HG03135 (cell line): ENCODE data around the gene MYBBP1A.
"Not testable (repeated sequence)": the region's sequence is repeated elsewhere in the genome, so short reads cannot be mapped to it uniquely, and the experiment has no call there.

Experiments
- ATAC-seq: cut with Tn5 transposase; IDR thresholded peaks from one replicate; pipeline ENCODE4 v1.9.1; 2021; ENCODE audit warnings: mild to moderate bottlenecking, moderate library complexity; ENCODE audit not compliant: unreplicated experiment

MYBBP1A gene, protein sequence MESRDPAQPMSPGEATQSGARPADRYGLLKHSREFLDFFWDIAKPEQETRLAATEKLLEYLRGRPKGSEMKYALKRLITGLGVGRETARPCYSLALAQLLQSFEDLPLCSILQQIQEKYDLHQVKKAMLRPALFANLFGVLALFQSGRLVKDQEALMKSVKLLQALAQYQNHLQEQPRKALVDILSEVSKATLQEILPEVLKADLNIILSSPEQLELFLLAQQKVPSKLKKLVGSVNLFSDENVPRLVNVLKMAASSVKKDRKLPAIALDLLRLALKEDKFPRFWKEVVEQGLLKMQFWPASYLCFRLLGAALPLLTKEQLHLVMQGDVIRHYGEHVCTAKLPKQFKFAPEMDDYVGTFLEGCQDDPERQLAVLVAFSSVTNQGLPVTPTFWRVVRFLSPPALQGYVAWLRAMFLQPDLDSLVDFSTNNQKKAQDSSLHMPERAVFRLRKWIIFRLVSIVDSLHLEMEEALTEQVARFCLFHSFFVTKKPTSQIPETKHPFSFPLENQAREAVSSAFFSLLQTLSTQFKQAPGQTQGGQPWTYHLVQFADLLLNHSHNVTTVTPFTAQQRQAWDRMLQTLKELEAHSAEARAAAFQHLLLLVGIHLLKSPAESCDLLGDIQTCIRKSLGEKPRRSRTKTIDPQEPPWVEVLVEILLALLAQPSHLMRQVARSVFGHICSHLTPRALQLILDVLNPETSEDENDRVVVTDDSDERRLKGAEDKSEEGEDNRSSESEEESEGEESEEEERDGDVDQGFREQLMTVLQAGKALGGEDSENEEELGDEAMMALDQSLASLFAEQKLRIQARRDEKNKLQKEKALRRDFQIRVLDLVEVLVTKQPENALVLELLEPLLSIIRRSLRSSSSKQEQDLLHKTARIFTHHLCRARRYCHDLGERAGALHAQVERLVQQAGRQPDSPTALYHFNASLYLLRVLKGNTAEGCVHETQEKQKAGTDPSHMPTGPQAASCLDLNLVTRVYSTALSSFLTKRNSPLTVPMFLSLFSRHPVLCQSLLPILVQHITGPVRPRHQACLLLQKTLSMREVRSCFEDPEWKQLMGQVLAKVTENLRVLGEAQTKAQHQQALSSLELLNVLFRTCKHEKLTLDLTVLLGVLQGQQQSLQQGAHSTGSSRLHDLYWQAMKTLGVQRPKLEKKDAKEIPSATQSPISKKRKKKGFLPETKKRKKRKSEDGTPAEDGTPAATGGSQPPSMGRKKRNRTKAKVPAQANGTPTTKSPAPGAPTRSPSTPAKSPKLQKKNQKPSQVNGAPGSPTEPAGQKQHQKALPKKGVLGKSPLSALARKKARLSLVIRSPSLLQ (N-terminal part only)

DNA sequence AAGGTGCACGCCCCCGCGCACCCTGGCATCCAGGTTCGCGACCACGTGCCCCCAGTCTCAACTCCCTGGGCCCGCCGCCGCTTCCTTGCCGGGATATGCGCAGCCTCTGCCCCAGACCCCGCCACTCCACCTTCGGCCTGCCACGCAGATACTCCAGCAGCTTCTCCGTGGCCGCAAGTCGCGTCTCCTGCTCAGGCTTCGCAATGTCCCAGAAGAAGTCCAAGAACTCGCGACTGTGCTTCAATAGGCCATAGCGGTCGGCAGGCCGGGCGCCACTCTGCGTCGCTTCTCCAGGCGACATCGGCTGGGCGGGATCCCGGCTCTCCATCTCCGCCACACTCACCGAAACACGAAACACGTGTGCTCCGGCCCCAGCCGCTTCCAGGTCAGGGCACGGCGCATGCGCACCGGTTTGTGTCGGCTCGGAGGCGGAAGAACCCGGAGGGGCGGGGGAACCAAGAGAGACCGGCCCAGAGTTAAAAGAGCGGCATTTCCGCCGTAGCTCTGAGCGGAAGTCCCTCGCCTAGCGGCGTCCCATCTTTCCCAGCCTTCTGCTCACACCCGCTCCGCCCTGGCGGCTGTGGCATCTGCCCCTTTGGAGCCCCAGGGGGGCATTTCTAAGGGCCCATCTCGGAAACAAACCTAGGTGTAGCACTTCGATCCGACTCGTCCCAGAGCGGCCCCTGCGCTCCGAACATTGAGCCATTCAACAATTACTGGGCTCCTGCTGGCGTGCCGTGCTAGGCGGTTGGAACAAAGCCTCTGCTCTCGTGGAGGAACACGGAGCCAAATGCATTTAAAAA lies at the start of gene MYBBP1A:
TSS of gene MYBBP1A (minus strand) at position 388 of the 803 bp plus-strand sequence. CDS start at position 328, 60 bp downstream.
- ATAC-seq = peak; percentile 81

DNA sequence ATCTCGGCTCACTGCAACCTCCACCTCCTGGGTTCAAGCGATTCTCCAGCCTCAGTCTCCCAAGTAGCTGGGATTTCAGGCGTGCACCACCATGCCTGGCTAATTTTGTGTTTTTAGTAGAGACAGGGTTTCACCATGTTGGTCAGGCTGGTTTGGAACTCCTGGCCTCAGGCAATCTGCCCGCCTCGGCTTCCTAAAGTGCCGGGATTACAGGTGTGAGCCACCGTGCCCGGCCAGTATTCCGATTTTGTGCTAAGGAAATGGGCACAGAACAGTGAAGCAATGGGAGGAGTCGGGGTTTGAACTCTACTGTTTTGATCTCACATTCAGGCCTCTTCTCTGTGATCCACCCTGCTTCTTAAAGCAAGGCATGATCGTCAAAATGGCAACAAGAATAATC lies 49.6 kb upstream of the MYBBP1A start:
- not testable (repeated sequence) for ATAC-seq

DNA sequence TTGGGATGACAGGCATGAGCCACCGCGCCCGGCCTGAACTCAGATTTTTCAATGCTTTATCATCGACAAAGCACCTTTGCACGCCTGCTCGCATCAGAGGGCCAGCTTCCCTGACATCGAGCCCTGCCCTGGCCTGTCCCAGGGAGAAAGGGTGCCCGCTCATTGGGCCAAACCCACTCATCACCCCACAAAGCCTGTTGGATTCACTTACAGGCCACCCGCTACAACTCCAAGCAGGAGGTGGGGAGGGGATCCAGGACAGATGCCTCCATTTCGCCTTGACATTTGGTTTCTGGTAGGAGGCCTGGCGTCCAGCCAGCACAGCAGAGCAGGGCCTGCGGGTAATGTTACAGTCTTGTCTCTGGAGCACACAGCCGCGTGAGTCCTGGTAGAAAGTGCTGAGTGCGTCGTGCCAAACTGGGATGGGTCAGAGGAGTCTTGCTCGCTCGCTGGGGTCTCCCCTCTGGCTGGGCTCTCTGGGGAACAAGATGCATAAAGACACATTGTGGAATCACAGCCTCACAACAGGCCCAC lies 49.0 kb upstream of the MYBBP1A start:
- ATAC-seq = no peak

DNA sequence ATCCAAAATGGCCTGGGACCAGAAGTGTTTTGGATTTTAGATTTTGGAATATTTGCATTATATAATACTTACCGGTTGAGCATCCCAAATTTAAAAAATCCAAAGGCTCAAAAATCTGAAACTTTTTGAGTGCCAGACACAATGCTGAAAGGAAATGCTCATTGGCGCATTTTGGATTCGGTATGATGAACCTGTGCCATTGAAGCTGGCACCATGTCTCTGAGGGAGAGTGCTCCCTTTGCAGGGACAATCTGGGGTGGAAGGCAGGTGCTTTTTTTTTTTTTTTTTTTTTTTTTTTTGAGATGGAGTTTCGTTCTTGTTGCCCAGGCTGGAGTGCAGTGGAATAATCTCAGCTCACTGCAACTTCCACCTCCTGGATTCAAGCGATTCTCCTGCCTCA lies 46.9 kb upstream of the MYBBP1A start:
- ATAC-seq = no peak

DNA sequence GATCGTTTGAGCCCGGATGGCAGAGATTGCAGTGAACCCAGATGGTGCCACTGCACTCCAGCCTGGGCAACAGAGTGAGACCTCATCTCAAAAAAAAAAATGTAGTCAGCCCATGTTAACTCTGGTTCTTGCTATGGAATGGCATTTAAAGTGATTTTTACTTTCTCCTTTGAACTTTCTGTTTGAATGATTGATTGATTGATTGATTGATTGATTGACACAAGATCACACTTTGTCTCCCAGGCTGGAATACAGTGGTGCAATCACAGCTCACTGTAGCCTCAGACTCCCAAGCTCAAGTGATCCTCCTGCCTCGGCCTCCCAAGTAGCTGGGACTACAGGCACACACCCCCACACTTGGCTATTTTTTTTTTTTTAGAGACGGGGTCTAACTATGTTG lies 46.1 kb upstream of the MYBBP1A start:
- no peak for ATAC-seq

DNA sequence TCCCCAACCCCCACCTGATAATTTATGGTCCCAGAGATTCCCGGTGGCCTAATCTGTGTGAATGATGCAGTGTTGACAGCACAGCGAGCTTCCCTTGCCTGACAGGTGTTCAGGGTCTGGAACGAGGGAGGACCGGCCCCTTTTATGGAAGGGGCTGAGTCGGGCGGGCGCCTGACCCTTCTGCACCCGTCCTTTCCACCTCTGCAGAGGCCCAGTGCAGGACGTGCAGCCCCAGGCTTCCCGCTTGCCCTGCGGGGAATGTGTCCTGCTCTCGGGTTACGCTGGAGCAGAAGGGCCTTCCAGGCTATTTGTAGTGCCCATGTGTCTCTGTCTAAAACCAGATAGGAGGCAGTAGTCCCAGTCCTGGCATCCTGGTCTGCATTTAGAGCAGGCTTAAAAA lies 45.4 kb upstream of the MYBBP1A start:
- ATAC-seq = no peak

DNA sequence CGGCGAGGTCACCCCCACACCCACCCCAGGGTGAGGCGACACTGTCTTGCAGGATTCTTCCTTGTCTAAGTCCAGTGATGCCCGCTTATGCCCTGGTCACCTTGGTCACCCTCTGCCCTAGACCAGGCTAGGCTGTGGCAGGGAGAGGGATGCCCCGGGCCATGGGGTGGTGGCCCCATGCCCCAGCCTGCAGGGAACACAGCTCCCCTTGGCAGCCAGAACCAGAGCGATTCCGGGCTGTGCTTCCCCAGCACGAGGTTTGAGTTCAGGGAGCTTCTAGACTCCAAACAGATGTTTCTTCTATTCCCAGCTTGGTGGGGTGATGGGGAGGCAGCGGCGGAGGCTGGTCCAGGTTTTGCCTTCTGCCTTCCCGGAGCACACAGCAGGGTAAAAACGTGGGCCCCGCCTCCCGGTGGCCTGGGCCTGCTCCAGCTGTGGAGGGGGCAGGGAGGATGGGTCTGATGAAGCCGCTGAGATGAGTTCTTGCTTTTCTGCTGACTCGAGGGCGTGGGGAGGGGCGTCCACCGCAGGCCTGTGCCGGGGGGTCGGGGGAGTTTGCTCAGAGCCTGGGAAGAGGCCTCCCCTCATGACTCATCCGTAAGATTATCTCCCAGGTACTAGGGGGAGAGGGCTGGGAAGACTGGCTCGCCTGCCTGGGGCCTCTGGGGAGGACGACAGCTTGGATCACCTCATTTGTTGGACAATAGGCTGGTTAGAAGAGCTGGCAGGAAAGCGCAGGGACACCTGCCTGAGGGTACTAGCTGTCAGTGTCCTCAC lies 44.5 kb upstream of the MYBBP1A start:
- no peak for ATAC-seq

DNA sequence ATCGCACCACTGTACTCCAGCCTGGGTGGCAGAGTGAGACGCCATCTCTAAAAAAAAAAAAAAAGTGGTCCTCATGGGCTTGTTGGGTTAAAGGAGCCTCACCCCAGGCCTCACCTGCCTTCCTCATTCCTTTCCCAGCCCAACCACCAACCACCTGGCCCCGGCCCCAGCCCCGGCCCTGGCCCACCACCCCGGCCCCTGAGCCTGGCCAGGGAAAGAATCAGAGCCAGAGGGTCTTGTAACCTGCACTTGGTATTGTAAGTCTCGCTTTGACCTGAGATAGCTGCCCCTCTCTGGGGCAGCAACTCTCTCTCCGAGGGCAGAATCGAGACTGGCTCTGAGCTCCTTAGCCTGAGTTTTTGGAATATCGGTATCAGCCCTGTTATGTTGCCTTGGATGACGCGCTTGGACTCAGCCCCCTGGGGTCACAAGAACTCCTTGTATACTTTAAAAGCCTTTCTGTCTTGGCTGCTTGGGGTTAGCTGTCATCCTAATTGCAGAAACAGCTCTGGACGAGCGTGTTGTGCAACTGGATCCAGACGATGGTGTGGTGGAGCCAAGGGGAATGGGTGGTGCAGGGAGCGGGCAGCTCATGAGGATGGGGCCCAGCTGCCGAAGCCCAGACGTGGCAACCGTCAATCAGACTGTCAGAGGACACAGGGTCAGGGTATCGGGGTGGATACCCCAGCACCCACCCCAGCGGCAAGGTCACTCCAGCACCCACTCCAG lies 43.8 kb upstream of the MYBBP1A start:
- no peak for ATAC-seq

DNA sequence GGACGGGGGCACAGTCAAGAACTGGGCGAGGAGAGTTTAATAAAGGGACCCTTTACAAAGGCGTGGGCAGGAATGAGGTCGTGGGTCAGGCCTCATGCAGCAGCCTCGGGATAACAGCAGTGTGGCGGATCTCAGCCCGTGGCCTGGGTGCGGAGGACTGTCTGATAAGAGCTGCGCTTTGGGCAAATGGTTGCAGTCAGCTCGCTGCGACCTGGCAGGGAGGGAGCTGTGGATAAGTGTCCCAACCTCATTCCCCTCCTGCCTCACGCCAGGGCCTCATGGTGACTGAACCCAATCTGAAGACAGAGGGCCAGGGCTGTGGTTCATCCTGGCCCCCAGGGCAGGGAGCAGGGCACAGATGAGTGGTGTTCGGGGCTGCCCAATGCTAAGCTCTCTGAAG lies 42.8 kb upstream of the MYBBP1A start:
- no peak for ATAC-seq

DNA sequence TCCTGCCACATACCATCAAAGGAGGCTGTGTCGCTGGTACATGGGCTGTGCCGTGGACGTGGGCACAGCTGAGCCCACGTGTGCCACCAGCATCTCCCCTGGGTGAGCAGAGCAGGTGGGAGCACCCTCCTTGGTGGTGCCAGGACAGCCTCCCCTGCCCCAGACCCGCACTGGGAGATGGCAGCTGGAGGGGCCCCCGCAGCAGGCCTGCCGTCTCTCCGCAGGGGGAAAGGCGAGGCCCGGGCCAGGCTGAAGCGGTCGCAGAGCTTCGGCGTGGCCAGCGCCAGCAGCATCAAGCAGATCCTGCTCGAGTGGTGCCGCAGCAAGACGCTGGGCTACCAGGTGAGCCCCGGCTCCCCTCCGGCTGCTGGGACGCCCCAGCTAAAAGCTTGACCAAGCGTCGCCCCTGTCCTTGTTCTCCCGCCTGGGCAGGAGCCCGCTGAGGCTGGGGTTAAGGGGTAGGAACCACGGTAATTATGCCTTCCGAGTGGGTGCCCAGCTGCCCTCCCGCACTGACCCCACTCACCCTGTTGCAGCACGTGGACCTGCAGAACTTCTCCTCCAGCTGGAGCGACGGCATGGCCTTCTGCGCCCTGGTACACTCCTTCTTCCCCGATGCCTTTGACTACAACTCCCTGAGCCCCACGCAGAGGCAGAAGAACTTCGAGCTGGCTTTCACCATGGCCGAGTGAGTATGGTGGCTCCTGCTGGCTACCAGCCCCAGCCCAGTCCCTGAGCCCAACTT lies 41.6 kb upstream of the MYBBP1A start:
- no peak for ATAC-seq

DNA sequence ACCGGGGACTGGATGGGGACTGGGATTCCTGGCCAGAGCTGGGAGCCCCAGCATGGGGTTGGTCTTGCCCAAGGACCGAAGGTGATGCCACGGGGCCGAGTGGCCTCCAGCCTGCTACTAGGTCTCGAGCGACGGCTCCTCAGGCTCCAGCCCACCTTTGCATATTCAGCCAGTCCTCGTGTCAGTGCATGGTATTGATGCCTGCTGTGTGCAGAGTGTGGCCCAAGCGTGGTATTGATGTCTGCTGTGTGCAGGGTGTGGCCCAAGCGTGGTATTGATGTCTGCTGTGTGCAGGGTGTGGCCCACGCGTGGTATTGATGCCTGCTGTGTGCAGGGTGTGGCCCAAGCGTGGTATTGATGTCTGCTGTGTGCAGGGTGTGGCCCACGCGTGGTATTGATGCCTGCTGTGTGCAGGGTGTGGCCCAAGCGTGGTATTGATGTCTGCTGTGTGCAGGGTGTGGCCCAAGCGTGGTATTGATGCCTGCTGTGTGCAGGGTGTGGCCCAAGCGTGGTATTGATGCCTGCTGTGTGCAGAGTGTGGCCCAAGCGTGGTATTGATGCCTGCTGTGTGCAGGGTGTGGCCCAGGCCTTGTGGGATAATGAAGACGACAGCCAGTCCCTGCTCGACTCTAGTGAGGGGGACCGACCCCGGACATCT lies 40.6 kb upstream of the MYBBP1A start:
- not testable (repeated sequence) for ATAC-seq

DNA sequence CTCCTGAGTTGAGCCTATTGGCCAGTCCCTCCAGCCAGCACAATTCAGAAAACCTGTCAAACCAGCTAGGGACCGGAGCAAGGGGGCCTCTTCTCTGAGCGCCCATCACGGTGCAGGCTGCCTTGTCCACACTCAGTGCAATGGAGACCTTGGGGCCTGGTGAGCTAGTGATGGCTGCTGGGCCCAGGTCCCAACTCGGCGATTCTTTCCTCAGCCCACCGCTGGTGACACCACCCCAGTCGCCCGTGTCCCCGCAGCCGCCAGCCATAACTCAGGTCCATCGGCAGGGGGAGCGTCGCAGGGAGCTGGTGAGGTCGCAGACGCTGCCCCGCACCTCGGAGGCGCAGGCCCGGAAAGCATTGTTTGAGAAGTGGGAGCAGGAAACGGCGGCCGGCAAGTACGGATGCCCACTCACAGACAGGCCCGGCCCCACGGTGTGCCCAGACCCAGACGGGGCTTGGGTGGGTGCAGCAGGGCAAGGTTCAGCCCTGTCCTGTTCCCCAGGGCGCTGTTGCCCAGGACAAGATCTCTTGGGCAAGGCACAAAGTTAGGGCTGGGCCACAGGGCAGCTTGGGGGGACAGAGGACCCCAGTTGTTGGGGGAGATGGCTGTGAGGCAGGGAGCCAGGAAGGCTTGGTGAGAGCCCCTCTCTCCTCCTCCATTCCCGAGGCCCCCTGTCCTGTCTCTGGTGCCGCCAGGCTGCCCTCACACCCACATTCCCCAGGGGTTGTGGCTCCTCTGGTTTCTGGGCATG lies 39.9 kb upstream of the MYBBP1A start:
- no peak for ATAC-seq

DNA sequence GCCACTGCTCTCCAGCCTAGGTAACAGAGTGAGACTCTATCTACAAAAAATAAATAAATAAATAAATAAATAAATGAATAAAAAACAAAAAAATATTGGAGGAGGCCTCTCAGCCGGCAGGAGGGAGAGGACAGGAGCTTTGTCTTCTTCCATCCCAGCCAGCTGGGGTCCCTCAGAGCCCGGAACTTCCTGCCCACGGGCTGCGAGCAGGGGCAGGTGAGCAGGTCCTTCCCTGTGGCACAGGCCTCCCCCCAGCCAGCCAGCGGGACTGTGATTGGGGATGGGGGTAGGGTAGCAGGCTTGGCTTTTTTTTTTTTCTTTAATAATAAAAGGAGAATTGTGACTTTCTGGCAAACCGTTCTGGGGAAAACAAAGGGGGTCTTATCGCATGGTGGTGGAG lies 39.2 kb upstream of the MYBBP1A start:
- no peak for ATAC-seq

DNA sequence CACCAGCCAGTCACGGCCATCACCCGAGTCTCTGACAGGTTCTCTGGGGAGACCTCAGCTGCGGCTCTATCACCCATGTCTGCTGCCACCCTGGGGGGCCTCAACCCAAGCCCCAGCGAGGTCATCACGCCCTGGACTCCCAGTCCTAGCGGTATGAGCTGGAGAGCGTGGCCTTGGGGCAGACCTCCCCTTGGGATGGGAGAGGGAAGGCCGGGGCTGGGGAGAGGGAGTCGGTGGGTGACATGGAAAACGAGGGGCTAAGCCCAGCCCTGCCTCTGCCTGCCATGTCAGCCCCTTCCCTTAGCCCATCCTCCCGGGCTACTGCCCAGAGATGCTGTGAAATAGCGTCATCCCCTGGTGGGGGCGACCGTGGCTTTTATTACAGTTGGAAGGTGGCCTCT lies 37.8 kb upstream of the MYBBP1A start:
- ATAC-seq = no peak

DNA sequence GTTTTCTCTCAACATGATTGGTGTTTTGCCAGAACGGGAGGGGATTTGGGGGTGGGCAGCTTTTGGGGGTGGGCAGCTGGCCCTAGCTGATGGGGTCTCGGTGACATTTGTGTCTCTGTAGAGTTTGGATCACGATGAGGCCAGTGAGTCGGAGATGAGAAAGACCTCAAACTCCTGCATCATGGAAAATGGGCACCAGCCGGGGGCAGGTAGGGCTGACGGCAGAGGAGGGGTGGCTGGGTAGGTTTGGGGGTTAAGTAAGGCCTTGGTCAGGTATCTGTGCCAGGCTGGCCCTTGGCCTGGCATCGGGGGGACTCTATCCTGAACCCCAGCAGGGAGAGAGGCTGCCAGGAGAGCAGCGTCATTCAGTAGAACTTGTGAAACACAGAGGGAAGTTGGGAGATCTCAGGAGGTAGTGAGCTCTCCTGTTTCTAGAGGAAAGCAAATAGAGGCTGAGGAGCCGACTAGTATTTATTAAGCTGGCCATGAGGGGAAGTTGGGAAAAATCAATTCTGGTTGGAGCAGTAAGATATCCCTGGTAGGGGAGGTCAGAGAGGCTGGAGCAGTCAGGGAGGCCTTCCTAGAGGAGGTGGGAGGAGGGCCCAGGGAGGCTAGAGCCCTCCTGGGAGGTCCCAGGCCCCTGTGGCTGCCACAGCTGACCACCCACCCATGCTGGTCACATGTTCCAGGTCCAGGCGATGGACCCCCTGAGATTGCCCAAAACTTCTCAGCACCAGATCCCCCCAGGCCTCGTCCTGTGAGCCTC lies 37.2 kb upstream of the MYBBP1A start:
- ATAC-seq = no peak

DNA sequence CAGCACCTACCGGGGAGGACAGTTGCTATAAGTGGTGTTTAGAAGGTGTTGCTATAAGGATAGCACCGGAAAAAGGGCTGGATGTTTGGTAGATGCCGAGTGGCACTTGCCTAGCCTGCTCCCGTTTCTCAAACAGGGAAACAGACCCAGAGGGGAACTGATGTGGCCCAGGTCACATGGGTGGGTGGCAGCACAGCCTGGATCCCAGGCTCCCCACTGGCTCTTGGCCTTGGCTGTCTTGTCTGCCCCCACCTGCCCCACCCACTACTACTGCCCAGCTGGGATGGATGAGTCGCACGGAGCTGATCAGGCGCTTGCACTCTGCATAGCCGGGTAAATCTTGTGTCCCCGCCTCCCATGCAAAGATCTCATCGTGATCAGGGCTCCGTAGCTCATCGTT lies 36.3 kb upstream of the MYBBP1A start:
- ATAC-seq = no peak
